Liver (tissue), 3 donors: ENCODE measurements around the gene KLHDC3.

Experiments
- GABPA ChIP-seq, 2 donors: IDR thresholded peaks in 1 of 2; conservative IDR thresholded peaks in 1 of 2; 2 replicates each; pipeline ENCODE4 v1.6.1; 2016; ENCODE audit warnings: antibody characterized with exemption in 2 of 2, mild to moderate bottlenecking in 1 of 2, moderate library complexity in 1 of 2
- HNF4A ChIP-seq, 2 donors: conservative IDR thresholded peaks; 2 replicates each; pipeline ENCODE4 v1.6.1; 2016; ENCODE audit warnings: antibody characterized with exemption in 2 of 2, mild to moderate bottlenecking in 2 of 2
- HNF4G ChIP-seq: IDR thresholded peaks from 2 replicates; pipeline ENCODE4 v1.6.1; 2016; ENCODE audit warnings: antibody characterized with exemption
- JUND ChIP-seq, 2 donors: IDR thresholded peaks; 2 replicates each; pipeline ENCODE4 v1.6.1; 2016; ENCODE audit warnings: antibody characterized with exemption in 2 of 2
- NR2F2 ChIP-seq: IDR thresholded peaks from 2 replicates; pipeline ENCODE4 v1.6.1; 2016; ENCODE audit warnings: antibody characterized with exemption
- RAD21 ChIP-seq, 2 donors: IDR thresholded peaks; 2 replicates each; pipeline ENCODE4 v1.6.1; 2016; ENCODE audit warnings: antibody characterized with exemption in 2 of 2, mild to moderate bottlenecking in 2 of 2
- RXRA ChIP-seq, 2 donors: IDR thresholded peaks; 2 replicates each; pipeline ENCODE4 v1.6.1; 2017 to 2018; ENCODE audit warnings: antibody characterized with exemption in 2 of 2, mild to moderate bottlenecking in 1 of 2
- SP1 ChIP-seq: IDR thresholded peaks from 2 replicates; pipeline ENCODE4 v1.6.1; 2018; ENCODE audit warnings: antibody characterized with exemption, mild to moderate bottlenecking
- TAF1 ChIP-seq: conservative IDR thresholded peaks from 2 replicates; pipeline ENCODE4 v1.6.1; 2016; ENCODE audit warnings: antibody characterized with exemption, mild to moderate bottlenecking
- YY1 ChIP-seq: IDR thresholded peaks from 2 replicates; pipeline ENCODE4 v1.6.1; 2016; ENCODE audit warnings: antibody characterized with exemption, mild to moderate bottlenecking
- TF ChIP-seq, protein P1 (sequence below): fragments of 150-350 bp; IDR thresholded peaks from 2 replicates; pipeline ENCODE4 v1.5.1; 2017; ENCODE audit warnings: improper control_type of control experiment, low read depth, low read length; ENCODE audit not compliant: missing input control
- TF ChIP-seq, protein P2 (sequence below): IDR thresholded peaks from 2 replicates; pipeline ENCODE4 v1.6.1; 2016; ENCODE audit warnings: antibody characterized with exemption, mild to moderate bottlenecking
- TF ChIP-seq, protein P3 (sequence below): IDR thresholded peaks from 2 replicates; pipeline ENCODE4 v1.6.1; 2016; ENCODE audit warnings: antibody characterized with exemption
- TF ChIP-seq, protein P4 (sequence below): IDR thresholded peaks from 2 replicates; pipeline ENCODE4 v1.6.1; 2016; ENCODE audit warnings: antibody characterized with exemption
- donor health status: healthy.
- donor health status: healthy.

DNA sequence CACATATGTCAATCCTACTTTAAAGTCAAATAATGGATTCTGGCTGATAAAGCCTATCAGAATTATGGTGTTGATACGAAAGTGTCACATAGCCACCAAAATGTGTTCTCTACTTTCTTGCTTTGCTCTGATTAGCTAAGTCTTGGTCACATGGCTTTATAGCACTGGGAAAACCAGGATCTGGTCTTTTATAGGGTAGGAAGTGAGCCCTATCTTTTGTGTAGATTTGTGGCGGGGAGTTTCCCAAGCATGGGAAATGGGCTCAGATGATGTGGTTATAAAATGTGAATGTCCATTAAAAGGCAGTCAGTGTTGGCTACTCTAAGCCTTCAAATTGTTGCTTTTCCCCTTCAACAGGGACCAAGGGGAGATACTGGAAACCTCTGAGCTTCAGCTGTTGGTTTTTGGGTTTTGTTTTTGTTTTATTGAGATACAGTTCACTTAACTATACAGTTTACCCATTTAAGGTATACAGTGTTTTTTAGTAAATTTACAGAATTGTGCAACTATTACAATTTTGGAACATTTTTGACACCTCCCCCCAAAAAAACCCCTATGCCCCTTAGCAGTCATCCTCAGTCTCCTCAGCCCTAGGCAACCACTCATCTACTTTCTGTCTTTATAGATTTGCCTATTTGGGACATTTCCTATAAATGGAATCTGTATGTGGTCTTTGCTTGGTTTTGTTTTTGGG lies 19.6 kb downstream of the KLHDC3 start:
- TF ChIP-seq GABPA (IDR thresholded peaks at IDR 0.05 in 1 of 2, conservative IDR thresholded peaks at IDR 0.05 in 1 of 2), result no peak
- TF ChIP-seq, protein P1, sequence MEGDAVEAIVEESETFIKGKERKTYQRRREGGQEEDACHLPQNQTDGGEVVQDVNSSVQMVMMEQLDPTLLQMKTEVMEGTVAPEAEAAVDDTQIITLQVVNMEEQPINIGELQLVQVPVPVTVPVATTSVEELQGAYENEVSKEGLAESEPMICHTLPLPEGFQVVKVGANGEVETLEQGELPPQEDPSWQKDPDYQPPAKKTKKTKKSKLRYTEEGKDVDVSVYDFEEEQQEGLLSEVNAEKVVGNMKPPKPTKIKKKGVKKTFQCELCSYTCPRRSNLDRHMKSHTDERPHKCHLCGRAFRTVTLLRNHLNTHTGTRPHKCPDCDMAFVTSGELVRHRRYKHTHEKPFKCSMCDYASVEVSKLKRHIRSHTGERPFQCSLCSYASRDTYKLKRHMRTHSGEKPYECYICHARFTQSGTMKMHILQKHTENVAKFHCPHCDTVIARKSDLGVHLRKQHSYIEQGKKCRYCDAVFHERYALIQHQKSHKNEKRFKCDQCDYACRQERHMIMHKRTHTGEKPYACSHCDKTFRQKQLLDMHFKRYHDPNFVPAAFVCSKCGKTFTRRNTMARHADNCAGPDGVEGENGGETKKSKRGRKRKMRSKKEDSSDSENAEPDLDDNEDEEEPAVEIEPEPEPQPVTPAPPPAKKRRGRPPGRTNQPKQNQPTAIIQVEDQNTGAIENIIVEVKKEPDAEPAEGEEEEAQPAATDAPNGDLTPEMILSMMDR, result no peak
- TF ChIP-seq JUND (IDR thresholded peaks at IDR 0.05), result no peak
- TF ChIP-seq NR2F2, result no peak
- TF ChIP-seq, protein P2, sequence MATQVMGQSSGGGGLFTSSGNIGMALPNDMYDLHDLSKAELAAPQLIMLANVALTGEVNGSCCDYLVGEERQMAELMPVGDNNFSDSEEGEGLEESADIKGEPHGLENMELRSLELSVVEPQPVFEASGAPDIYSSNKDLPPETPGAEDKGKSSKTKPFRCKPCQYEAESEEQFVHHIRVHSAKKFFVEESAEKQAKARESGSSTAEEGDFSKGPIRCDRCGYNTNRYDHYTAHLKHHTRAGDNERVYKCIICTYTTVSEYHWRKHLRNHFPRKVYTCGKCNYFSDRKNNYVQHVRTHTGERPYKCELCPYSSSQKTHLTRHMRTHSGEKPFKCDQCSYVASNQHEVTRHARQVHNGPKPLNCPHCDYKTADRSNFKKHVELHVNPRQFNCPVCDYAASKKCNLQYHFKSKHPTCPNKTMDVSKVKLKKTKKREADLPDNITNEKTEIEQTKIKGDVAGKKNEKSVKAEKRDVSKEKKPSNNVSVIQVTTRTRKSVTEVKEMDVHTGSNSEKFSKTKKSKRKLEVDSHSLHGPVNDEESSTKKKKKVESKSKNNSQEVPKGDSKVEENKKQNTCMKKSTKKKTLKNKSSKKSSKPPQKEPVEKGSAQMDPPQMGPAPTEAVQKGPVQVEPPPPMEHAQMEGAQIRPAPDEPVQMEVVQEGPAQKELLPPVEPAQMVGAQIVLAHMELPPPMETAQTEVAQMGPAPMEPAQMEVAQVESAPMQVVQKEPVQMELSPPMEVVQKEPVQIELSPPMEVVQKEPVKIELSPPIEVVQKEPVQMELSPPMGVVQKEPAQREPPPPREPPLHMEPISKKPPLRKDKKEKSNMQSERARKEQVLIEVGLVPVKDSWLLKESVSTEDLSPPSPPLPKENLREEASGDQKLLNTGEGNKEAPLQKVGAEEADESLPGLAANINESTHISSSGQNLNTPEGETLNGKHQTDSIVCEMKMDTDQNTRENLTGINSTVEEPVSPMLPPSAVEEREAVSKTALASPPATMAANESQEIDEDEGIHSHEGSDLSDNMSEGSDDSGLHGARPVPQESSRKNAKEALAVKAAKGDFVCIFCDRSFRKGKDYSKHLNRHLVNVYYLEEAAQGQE, result no peak
- TF ChIP-seq TAF1, result no peak
- TF ChIP-seq YY1, result no peak
- TF ChIP-seq RXRA (IDR thresholded peaks at IDR 0.05), result no peak
- TF ChIP-seq, protein P3, sequence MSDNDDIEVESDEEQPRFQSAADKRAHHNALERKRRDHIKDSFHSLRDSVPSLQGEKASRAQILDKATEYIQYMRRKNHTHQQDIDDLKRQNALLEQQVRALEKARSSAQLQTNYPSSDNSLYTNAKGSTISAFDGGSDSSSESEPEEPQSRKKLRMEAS, result no peak
- TF ChIP-seq, protein P4, sequence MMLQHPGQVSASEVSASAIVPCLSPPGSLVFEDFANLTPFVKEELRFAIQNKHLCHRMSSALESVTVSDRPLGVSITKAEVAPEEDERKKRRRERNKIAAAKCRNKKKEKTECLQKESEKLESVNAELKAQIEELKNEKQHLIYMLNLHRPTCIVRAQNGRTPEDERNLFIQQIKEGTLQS, result no peak
- no peak for TF ChIP-seq RAD21 (IDR thresholded peaks at IDR 0.05)
- no peak for TF ChIP-seq HNF4G
- no peak for TF ChIP-seq SP1
- TF ChIP-seq HNF4A (conservative IDR thresholded peaks at IDR 0.05), result no peak
